ENCODE measurements around the gene TAF11L10. TPM values are rescaled to one million over a fixed set of nuclear protein-coding genes. Genes with fewer than 3 reads are reported as not detected.
"Not testable (repeated sequence)": the region's sequence is repeated elsewhere in the genome, so short reads cannot be mapped to it uniquely, and the experiment has no call there.

Gene TAF11L10
- not detected for total RNA-seq
- not detected for polyA plus RNA-seq

- H3K27ac ChIP-seq (ENCODE audit: low read depth, low read length); H3K4me3 ChIP-seq (ENCODE audit: low read length); POLR2A ChIA-PET; H3K9me3 Mint-ChIP-seq; H3K27me3 ChIP-seq (ENCODE audit: insufficient read depth, low read length, poor library complexity, severe bottlenecking); H3K36me3 ChIP-seq (ENCODE audit: insufficient read depth, low read length); H3K4me1 ChIP-seq (ENCODE audit: insufficient read depth, low read length); H3K27ac Mint-ChIP-seq; H3K9me3 ChIP-seq (ENCODE audit: low read length); H3K4me3 Mint-ChIP-seq; DNase-seq; H3K4me1 Mint-ChIP-seq; H3K27me3 Mint-ChIP-seq; CTCF ChIA-PET; H3K36me3 Mint-ChIP-seq: not testable (repeated sequence)
These were observed at the start of gene TAF11L10 for GRCh38 chr5:17597728-17598127. TSS of gene TAF11L10 (minus strand) at chr5:17597828.

GRCh38 chr5:17634160-17634559, 36.5 kb upstream of the TAF11L10 start, which contains the start of gene TAF11L14:
TSS of gene TAF11L14 (plus strand) at chr5:17634460.
- Histone ChIP-seq H3K4me1 (ENCODE audit: insufficient read depth, low read length) (no peaks in the 10 kb centered on the region), H3K4me3 (ENCODE audit: low read length) (no peak within 1 kb of the TSS)
- POLR2A ChIA-PET, result no interaction called here

DNA sequence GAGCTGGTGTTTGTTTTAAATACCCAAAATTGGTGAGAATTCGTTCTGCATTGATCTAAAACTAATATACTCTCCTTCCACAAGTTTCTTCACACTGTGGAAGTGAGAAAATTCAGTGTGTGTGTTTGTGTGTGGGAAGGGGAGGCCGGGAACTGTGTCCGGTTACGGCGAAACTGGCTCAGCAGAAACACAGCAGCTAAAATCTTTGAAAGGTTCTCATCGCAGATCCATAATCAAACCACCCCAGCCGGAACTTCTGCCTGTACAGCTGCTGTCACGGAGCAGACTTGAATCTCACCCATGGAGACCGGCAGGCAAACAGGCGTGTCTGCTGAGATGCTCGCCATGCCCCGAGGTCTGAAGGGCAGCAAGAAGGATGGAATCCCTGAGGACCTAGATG, 34.2 kb upstream of the TAF11L10 start, which contains the start of gene TAF11L13:
Gene TAF11L13, plus strand, starts transcription at position 301 of the 400 bp plus-strand sequence.
- H3K27me3 ChIP-seq (ENCODE audit: insufficient read depth, low read length, poor library complexity, severe bottlenecking); H3K4me3 ChIP-seq (ENCODE audit: low read length); H3K4me1 Mint-ChIP-seq; CTCF ChIA-PET; H3K36me3 Mint-ChIP-seq; H3K27ac ChIP-seq (ENCODE audit: low read depth, low read length); H3K4me1 ChIP-seq (ENCODE audit: insufficient read depth, low read length); H3K27ac Mint-ChIP-seq; H3K4me3 Mint-ChIP-seq; H3K36me3 ChIP-seq (ENCODE audit: insufficient read depth, low read length); DNase-seq; POLR2A ChIA-PET; H3K9me3 ChIP-seq (ENCODE audit: low read length); H3K27me3 Mint-ChIP-seq: not testable (repeated sequence)
- peaks cover 0 to 12% (median 0%) of the 10 kb centered on the region in 5 donors for H3K9me3 Mint-ChIP-seq

More at GRCh38 chr5:17634160-17634559, 36.5 kb upstream of the TAF11L10 start, which contains the start of gene TAF11L14:
- H3K9me3 ChIP-seq (ENCODE audit: low read length), result no peaks in the 10 kb centered on the region
- CTCF ChIA-PET, result no interaction called here
- Mint-ChIP-seq H3K4me3 (no peak within 1 kb of the TSS), H3K27ac (no peak within 1 kb of the TSS), H3K4me1 (no peaks in the 10 kb centered on the region), H3K27me3 (peaks cover 0 to 1% of the 10 kb centered on the region in 2 donors), H3K9me3 (peaks cover 0 to 10% (median 0%) of the 10 kb centered on the region in 5 donors), H3K36me3 (no peaks in the 10 kb centered on the region)
- no peak within 1 kb of the TSS for H3K27ac ChIP-seq (ENCODE audit: low read depth, low read length)
- H3K27me3 ChIP-seq (ENCODE audit: insufficient read depth, low read length, poor library complexity, severe bottlenecking), result no peaks in the 10 kb centered on the region
- no peaks in the 10 kb centered on the region for H3K36me3 ChIP-seq (ENCODE audit: insufficient read depth, low read length)
- no peak for DNase-seq

- CTCF ChIA-PET, result no interaction called here
- no peaks in the 10 kb centered on the region for H3K27me3 ChIP-seq (ENCODE audit: insufficient read depth, low read length, poor library complexity, severe bottlenecking)
- H3K4me3 Mint-ChIP-seq, result no peak overlapping the region
These were observed 28.1 kb upstream of the TAF11L10 start for GRCh38 chr5:17625686-17626085.

GRCh38 chr5:17620627-17621026, 23.0 kb upstream of the TAF11L10 start:
- Mint-ChIP-seq H3K36me3 (no peaks in the 10 kb centered on the region), H3K27ac (no peak overlapping the region), H3K9me3 (peaks cover 0 to 16% (median 5%) of the 10 kb centered on the region in 5 donors), H3K4me3 (no peak overlapping the region), H3K27me3 (peaks cover 0 to 2% of the 10 kb centered on the region in 2 donors), H3K4me1 (no peaks in the 10 kb centered on the region)
- H3K36me3 ChIP-seq (ENCODE audit: insufficient read depth, low read length), result no peaks in the 10 kb centered on the region
- H3K27me3 ChIP-seq (ENCODE audit: insufficient read depth, low read length, poor library complexity, severe bottlenecking), result no peaks in the 10 kb centered on the region
- no peak overlapping the region for H3K4me3 ChIP-seq (ENCODE audit: low read length)
- H3K27ac ChIP-seq (ENCODE audit: low read depth, low read length), result no peak overlapping the region
- no peak for DNase-seq
- H3K4me1 ChIP-seq (ENCODE audit: insufficient read depth, low read length), result no peaks in the 10 kb centered on the region
- CTCF ChIA-PET, result no interaction called here
- POLR2A ChIA-PET, result no interaction called here
- H3K9me3 ChIP-seq (ENCODE audit: low read length), result no peaks in the 10 kb centered on the region

More at GRCh38 chr5:17625686-17626085, 28.1 kb upstream of the TAF11L10 start:
- Histone ChIP-seq H3K9me3 (ENCODE audit: low read length) (no peaks in the 10 kb centered on the region), H3K27ac (ENCODE audit: low read depth, low read length) (no peak overlapping the region), H3K36me3 (ENCODE audit: insufficient read depth, low read length) (no peaks in the 10 kb centered on the region), H3K4me3 (ENCODE audit: low read length) (no peak overlapping the region), H3K4me1 (ENCODE audit: insufficient read depth, low read length) (no peaks in the 10 kb centered on the region)
- Mint-ChIP-seq H3K36me3 (no peaks in the 10 kb centered on the region), H3K4me1 (no peaks in the 10 kb centered on the region), H3K9me3 (peaks cover 0 to 15% (median 2%) of the 10 kb centered on the region in 5 donors), H3K27ac (no peak overlapping the region), H3K27me3 (peaks cover 0 to 3% of the 10 kb centered on the region in 2 donors)
- POLR2A ChIA-PET, result no interaction called here
- no peak for DNase-seq

GRCh38 chr5:17619354-17619753, 21.7 kb upstream of the TAF11L10 start:
- no peak overlapping the region for H3K27ac Mint-ChIP-seq
- CTCF ChIA-PET, result no interaction called here

DNA sequence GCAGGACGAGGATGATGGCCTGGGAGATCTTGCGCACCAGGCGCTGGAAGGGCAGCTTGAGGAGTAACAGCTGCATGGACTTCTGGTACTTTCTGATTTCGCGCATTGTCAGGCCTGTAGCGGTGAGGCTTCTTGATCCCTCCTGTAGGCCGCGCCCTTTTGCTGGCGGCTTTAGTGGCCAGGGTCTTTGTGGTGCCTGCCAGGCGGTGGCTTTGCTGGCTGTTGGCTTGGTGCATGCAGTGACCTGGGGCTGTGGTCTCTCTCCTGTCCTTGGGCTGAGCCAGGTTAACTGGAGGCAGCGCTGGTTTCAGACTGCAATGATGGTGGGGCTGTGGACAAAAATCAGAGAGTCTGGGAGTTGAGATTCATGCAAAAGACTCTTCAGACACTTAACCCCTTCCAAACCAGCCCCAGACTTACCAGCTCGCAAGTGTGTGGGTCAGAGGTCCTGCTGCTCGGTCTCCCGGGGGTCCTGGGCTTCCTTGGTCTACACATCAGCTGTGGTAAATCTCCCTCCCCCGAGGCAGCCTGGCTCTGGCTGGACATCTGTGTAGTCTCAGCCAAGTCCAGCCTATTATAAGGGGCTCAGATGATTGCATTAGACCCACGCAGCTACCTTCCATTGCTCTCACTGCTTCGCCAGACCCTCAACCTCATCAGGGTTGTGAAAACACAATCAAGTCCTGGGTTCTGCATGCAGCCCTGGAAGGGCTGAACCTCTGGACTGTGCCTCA, 17.4 kb upstream of the TAF11L10 start:
- H3K27me3 Mint-ChIP-seq, result no peaks in the 10 kb centered on the region
- H3K4me3 Mint-ChIP-seq, result no peak overlapping the region
- Histone ChIP-seq H3K4me1 (ENCODE audit: insufficient read depth, low read length) (no peaks in the 10 kb centered on the region), H3K27me3 (ENCODE audit: insufficient read depth, low read length, poor library complexity, severe bottlenecking) (no peaks in the 10 kb centered on the region), H3K36me3 (ENCODE audit: insufficient read depth, low read length) (no peaks in the 10 kb centered on the region), H3K27ac (ENCODE audit: low read depth, low read length) (no peak overlapping the region), H3K4me3 (ENCODE audit: low read length) (no peak overlapping the region), H3K9me3 (ENCODE audit: low read length) (no peaks in the 10 kb centered on the region)
- H3K36me3 Mint-ChIP-seq, result no peaks in the 10 kb centered on the region
- CTCF ChIA-PET, result no interaction called here
- peaks cover 0 to 18% (median 5%) of the 10 kb centered on the region in 5 donors for H3K9me3 Mint-ChIP-seq
- POLR2A ChIA-PET, result no interaction called here
- no peak overlapping the region for H3K27ac Mint-ChIP-seq
- DNase-seq, result no peak
- no peaks in the 10 kb centered on the region for H3K4me1 Mint-ChIP-seq

More at GRCh38 chr5:17619354-17619753, 21.7 kb upstream of the TAF11L10 start:
- H3K4me1 ChIP-seq (ENCODE audit: insufficient read depth, low read length), result no peaks in the 10 kb centered on the region
- Mint-ChIP-seq H3K27me3 (peaks cover 0 to 2% of the 10 kb centered on the region in 2 donors), H3K4me3 (no peak overlapping the region), H3K36me3 (no peaks in the 10 kb centered on the region), H3K9me3 (peaks cover 0 to 19% (median 5%) of the 10 kb centered on the region in 5 donors), H3K4me1 (no peaks in the 10 kb centered on the region)
- no peak for DNase-seq
- H3K4me3 ChIP-seq (ENCODE audit: low read length), result no peak overlapping the region
- no peaks in the 10 kb centered on the region for H3K9me3 ChIP-seq (ENCODE audit: low read length)
- no peak overlapping the region for H3K27ac ChIP-seq (ENCODE audit: low read depth, low read length)
- H3K27me3 ChIP-seq (ENCODE audit: insufficient read depth, low read length, poor library complexity, severe bottlenecking), result no peaks in the 10 kb centered on the region
- no peaks in the 10 kb centered on the region for H3K36me3 ChIP-seq (ENCODE audit: insufficient read depth, low read length)
- POLR2A ChIA-PET, result no interaction called here

GRCh38 chr5:17610092-17610491, 12.5 kb upstream of the TAF11L10 start, which contains the start of gene TAF11L12:
TSS of gene TAF11L12 (plus strand) at chr5:17610392.
- H3K27me3 Mint-ChIP-seq; H3K4me1 Mint-ChIP-seq; CTCF ChIA-PET; POLR2A ChIA-PET; H3K4me3 ChIP-seq (ENCODE audit: low read length); H3K27me3 ChIP-seq (ENCODE audit: insufficient read depth, low read length, poor library complexity, severe bottlenecking); H3K4me1 ChIP-seq (ENCODE audit: insufficient read depth, low read length); H3K9me3 ChIP-seq (ENCODE audit: low read length); H3K36me3 Mint-ChIP-seq; H3K27ac ChIP-seq (ENCODE audit: low read depth, low read length); H3K4me3 Mint-ChIP-seq; DNase-seq; H3K27ac Mint-ChIP-seq; H3K36me3 ChIP-seq (ENCODE audit: insufficient read depth, low read length): not testable (repeated sequence)
- peaks cover 0 to 26% (median 7%) of the 10 kb centered on the region in 5 donors for H3K9me3 Mint-ChIP-seq
